ENCODE measurements around the gene FBXL17.

The FBXL17 gene

DNA sequence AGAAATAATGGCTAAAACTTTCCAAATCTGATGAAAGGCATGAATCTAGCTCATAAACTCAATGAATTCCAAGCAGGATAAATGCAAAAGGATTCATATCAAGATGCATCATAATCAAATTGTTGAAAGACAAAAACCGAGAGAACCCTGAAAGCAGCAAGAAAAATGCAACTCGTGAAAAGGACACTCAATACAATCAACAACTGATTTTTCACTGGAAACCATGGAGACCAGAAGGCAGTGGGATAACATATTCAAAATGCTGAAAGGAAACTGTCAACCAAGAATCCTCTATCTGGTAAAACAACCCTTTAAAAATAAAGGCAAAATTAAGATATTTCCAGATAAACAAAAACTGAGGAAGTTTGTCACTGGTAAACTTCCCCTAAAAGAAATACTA, 9.5 kb downstream of the FBXL17 start:
- no peak for DNase-seq

DNA sequence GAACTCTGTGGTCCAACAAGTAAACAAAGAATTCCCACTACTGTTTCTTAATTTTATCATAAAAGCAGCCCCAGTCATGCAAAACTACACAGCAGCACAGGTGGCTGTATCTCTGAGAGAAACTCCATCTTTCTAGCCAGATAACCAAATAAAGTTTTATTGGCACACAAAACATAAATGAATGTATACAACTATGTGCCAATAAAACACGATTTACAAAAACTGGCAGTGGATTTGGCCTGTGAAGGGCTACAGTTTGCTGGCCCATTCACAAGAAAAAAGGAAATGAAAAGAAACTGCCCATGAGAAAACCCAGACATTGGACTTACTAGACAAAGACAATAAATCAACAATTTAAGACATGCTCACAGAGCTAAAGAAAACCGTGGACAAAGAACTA, 10.6 kb downstream of the FBXL17 start:
- no peak for DNase-seq

DNA sequence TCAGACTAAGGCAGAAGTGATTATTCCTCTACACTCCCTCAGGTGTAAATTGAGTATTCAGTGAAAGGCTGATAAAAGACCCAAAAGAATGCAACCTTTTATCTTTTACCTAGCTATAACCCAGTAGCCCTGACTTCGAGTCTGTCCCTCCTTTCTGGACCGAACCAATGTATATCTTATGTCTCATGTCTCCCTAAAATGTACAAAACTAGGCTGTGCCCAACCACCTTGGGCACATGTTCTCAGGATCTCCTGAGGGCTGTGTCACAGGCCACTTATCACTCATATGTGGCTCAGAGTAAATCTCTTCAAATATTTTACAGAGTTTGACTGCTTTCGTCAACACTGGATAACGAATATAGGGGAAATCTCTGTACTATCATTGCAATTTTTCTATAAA, 12.7 kb downstream of the FBXL17 start:
- no peak for DNase-seq

DNA sequence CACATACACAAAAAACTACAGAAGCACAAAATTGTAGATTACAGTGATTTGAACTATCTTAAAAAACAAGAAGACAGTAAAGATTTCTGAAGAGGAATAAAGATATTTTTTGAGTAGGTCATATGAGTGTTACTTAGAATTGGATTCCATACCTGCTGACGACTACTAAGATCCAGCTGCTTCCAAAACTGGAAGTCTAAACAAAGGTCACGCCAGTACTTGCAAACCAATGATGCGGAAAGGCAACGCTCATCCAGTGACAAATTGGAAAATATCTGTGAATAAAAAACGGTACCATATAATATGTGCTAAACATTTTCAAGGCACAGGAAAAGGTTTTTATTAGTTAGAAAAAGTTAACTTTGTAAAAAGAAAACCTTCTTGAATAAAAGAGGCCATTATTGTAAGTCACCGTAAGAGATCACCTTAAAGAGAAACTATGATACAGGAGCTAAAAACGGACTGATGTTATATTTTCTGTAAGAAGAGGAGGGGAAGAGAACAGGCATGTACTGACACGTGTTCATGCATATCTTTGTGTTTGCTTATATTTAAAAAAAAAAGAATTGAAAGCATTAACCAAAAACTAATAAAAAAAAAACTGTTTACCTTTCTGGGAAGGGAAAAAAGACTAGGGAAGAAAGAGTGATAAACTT, 14.1 kb downstream of the FBXL17 start:
- no peak for DNase-seq

DNA sequence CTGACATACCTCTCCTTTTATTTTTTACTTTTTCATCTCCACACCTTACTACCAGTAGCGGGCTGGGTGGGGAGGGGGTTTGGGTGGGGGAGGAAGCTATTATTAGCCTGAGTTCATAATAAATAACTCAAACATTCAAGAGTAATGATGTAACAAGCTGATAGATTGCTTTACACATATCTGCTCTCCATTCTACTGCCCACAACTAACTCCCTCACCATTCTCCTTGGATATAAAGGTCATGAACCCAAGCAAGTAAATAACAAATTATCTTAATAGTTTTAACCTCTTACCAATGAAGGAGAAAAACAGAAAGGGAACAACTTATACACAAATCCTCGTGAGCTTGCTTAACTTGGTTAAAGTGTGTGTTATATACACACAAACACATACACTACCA, 15.4 kb downstream of the FBXL17 start:
- DNase-seq: no peak

DNA sequence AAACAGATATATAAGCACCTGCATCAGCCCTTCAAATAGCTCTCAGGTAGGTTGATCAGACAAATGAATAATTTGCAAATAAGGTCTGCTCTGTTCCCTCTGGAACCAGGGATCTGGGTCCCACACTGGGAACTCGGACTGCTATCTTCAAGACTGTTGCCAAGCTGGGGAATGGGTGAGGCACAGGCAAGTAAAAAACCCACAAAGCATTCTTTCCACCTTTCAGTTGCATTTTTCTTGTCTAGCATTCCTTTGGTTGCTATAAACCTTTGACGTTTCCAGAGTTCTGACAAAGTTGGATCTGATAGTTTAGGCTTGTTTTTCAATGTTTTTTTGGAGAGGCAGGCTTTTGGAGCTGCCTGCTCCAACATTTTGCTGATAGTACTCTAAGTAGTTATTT, 20.1 kb downstream of the FBXL17 start:
- no peak for DNase-seq

DNA sequence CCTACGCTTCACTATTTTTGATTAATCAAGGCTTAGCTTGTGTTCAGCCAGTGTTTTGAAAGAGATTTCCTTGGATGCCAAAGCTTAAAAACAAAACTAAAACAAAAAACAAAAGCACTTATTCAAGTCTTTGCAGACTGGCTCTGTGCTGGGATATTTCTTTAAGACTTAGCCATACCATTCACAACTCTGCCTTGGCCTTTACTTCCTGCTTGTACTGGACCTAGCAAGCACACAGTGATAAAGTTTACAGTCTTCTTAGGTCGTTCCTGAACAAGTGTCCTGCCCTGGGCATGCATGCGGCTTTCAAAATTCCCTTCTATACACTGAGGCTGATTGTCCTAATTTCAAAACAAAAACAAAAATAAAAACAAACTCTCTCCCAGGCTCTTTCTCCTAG, 20.7 kb downstream of the FBXL17 start:
- DNase-seq: no peak

DNA sequence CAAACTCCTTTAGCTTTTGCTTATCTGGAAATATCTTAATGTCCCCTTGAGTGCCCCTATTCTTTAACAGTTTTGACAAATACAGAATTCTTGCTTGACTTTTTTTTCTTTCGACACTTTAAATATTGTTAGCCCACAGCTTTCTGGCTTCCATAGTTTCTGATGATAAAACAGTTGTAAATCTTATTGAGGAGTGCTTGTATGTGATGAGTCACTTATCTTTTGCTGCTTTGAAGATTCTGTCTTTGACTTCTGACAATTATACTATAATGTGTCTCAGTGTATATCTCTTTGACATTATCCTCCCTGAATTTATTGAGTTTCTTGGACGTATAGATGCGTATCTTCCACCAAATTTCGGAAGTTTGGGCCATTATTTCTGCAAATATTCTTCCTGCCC, 21.6 kb downstream of the FBXL17 start:
- DNase-seq: no peak

DNA sequence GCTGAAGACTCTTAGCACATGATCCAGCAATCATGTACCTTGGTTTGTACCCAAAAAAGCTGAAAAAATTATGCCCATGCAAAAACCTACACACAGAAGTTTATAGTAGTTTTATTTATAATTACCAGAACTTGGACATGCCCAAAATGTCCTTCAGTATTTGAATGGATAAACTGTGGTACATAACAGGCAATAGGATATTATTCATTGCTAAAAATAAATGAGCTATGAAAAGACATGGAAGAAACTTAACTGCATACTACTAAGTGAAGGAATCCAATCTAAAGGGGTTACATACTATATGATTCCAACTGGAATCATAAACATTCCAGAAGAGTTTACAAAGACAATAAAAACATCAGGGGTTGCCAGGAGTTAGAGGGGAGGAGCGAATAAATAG, 25.6 kb downstream of the FBXL17 start:
- no peak for DNase-seq

DNA sequence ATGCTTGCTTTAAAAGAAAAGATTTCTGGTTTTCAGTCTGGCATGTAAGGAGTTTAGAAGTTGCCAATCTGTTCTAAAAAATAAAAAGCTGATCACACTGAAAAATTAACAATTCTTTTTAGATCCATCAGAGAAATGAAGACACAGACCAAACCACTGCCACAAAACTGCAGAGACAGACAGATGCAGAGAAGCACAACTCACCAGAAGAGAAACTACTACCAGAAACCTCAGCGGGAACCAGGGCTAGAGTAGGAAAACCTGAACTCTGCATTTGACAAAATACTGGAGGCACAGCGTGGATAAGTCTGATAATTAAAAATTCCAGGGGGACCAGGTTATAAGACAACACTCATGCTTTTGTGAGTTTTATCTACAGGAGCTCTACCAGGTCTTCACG, 28.8 kb downstream of the FBXL17 start:
- no peak for DNase-seq

DNA sequence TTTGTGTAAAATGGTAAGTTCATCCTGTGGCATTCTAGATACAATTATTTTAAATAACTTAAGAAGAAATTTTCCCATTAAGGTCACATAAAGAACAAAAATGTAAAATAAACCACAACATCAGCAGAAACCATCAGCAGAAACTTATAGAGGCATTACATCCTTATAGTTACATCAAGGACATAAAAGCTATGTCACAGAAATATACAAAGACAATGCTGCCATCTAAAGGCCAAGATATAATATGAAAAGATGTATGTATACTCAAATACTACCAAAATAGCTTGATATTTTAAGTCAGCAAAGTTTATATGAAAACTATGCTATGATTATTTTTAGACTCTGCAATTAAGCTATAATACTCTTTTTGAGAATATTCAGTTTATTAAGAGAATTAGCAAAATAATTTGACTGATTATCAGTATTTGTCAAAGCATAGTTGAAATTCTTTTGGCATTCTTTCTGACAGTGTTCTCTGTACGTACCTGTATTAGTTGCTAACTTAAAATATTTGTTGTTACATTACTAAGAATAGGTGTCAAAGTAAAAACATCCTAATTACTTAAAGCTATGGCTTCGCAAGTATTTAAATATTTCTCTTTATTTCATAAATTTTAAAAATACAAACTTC, 36.2 kb downstream of the FBXL17 start:
- no peak for DNase-seq

DNA sequence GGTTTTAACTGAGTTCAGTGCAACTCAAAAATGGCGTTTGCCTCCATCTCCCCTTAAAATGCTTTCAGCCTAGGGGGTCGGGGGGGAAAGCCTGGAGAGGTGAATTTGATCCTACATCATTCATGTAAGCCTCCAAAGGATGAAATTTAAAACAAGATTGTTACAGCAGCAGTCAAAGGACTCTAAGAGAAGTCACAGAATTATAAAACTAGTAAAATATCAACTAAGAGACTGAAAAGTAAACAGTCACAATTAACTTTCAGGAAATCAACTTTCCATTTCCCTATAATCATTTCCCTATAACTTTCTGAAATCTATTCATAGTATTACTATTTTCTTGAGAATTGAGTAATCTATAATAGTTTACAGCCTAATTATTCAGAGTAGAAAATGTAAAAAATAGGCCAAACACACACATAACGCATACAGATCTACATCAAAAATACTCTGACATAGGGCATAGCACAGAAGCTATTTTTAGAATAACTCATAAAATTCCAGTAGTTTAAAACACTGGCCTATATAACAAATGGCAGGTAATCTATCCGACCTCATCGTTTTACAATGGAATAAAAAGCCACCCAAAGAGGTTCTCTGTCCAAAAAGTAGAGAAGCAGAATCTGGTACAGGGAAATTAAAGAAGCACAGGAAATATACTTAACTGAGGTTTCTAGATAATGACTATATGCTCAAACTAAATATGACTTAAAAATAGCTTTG, 37.6 kb downstream of the FBXL17 start:
- no peak for DNase-seq

DNA sequence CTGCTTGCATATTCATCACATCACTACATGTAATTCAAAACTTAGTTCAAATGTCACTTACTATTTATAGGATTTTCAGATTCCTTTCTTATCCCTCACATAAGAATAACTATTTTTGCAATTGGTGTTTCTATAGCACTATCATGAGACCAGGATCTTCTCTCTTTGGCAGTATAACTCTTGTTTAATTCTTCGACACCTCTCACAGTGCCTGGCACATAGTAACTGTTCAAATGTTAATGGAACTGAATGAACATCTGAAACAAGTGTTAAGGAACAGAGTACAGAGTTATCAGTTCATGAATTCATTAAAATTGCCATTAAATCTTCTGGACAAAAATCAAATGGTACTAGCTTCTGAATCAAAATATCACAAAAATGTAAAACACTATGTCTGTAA, 40.0 kb downstream of the FBXL17 start:
- DNase-seq: no peak

DNA sequence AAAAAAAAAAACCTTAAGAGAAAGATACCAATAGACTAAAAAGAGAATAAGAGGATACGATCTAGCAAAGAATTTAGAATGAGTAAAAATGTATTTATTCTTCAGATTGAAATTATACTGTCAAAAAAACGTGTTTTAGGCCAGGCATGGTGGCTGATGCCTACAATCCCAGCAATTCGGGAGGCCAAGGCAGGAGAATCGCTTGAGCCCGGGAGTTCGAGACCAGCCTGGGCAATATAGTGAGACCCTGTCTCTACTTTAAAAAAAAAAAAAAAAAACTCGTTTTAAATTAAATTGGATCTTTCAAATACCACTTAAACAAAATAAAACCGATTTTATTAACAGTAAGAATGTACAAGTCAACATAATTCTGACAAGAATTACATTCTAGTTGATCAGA, 41.8 kb downstream of the FBXL17 start:
- no peak for DNase-seq

DNA sequence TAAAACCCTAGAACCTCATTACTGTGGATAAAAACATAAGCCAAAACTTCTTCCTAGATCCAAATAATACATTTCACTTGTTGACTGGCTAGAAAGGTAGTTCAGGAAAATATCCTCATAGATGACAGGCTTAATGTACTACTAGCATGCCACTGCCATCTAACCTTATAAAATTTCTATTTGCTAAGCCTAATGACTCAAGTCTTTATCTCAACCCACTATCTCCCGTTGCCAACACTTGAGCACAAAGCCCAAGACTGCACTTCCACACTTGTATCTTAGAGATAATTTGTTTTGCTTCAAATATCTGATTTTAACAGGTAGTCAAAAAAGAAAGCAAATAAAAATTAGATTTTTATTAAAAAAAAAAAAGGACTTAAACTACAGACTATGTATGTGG, 42.7 kb downstream of the FBXL17 start:
- no peak for DNase-seq

DNA sequence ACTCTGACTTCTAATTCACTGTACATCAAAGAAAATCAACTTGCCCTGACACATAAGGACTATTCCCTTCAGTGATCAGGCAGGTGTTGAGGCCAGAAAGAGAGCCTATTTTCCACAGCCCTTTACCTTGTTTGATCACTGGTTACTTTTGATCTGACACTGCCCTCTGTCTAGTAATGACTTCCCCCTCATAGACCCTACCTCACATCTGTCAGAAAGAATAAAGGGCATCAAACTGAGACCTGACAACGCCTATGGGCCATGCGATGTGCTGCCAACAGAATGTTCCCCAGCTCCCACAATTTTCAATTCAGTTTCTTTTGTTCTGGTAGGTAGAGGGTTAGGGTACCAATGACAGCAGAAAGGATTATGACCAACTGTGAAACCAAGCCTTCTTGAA, 47.7 kb downstream of the FBXL17 start:
- no peak for DNase-seq

DNA sequence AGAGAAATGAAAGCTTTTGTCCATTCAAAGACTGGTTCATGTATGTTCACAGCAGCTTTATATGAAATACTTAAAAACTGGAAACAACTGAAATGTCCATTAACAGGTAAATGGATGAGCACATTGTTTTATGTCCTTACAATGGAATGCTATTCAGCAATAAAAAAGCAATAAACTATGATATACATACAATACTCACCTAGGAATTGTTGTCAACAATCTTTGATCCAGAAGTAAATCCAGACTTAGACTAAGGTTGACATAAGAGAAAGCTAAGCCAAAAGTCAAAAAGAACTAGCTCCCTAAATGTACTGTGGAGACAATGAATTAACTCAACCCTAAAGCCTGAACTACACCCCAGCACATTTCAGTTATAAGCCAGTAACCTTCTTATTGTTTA, 54.9 kb downstream of the FBXL17 start:
- DNase-seq: no peak

DNA sequence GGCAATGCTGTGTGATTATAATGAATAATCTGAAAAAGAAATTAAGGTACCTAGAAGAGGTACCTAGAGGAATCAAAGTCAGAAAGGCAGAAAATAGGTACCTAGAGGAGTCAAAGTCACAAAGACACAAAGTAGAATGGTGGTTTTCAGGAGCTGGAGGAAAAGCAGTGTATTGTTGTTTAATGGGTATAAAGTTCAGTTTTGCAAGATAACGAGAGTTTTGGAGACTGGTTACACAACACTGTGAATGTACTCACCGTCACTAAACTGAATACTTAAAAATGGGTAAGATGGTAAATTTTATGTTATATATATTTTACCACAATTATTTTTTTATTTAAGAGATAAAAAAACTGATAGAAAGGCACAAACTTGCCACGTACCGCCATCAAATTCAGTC, 57.0 kb downstream of the FBXL17 start:
- DNase-seq: no peak

DNA sequence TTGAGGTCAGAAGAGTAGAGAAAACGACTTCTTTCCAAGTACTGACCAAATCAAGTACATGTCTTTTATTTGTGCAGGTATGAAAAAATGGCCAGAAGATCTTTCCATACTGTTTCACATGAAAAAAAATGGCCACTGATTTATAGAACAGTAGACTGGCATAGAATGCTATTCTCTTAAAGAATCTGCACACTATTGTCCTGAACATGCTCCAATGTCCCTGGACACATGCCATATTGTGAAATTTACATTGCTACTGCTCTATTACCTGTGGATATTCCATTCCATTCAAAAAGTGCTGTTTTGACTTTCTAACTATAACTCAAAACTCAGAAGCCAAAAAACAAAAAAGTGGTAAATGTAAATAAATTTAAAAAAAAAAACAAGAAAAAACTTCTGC, 60.6 kb downstream of the FBXL17 start:
- DNase-seq: no peak

DNA sequence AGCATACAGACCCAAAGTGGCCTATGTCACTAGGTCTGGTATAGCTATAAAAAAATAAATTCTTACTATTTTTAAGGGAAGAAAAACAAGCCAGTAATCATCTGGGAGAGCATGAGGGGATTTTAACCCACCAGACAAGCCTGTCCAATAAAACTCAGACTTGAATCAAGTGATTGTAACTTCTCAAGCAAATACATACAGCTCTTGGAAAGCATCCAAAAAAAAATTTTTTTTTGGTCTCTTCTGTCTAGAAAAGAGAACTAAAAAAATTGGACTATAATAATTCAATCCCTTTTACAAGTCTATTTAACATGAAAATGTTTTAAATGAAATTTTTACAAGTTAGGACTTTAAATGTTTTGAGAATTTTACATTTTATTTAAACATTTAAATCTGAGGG, 61.7 kb downstream of the FBXL17 start:
- no peak for DNase-seq

DNA sequence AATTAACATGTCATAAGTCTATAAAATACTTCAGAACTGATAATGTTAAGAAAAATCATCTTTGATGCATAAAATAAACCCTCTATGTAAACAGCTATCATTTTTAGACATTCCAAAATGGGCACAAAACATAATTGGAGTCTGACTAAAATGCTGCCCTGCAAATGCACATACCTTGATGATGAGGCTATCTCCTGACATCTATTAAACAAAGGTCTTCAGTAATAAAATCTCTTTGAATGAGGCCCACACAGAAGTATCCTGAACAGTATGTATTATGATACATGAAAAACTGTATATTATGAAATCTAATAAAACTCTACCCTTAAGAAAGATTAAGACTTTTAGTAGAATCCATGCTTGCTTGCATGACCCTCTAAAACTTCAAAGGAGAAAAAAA, 66.1 kb downstream of the FBXL17 start:
- DNase-seq: no peak

DNA sequence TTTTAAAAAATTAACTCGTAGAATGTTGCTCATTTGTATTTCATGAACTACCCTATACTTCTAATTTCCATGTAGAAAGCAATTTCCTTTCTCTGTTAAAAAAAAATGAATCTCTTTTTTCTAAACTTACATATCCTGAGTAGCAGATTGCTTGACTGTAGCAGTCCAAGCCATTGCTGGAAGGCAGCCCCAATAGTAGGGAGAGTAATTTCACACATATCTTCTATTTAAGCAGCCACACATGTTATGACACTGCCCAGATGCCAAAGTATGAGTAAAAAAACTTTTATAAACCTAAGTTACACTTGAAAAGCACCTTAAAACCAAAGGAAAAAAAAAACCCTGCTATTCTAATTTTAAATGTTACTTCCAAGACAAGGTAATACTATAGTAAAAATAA, 69.6 kb downstream of the FBXL17 start:
- no peak for DNase-seq

DNA sequence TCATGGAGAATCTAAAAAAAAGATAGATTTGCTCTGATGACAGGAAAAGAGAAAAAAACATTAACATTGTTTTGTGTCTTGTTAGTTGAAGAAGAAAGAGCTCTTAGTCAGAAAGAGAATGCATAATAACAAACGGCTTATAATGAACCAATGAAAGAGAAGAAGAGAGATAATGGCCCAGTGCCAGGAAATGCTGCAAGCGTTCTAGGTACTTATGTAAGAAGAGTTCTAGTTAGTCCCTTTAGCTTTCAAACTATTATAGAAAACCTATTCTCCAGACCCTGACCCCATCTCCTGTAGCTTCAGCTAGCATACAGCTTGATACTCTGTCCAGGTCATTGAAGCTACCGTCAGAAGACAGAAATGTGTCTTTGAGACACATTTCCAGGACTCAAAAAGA, 70.2 kb downstream of the FBXL17 start:
- no peak for DNase-seq

DNA sequence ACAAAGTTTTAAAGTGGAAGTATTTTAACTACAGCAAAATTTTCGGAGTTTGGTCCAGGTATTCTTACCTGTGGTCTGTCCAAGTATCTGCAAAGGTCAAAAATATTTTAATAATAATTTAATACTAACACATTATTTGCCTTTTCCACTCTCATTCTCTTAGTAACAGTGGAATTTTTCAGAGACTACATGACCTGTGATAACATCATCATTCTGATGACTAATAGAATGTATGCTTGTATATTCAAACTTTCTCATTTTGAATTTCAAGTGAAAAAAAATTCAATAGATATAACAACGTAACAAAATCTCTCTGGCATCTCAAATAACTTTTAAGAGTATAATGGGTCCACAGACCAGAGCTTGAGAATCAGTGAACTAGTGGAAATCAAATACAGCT, 78.3 kb downstream of the FBXL17 start:
- no peak for DNase-seq

DNA sequence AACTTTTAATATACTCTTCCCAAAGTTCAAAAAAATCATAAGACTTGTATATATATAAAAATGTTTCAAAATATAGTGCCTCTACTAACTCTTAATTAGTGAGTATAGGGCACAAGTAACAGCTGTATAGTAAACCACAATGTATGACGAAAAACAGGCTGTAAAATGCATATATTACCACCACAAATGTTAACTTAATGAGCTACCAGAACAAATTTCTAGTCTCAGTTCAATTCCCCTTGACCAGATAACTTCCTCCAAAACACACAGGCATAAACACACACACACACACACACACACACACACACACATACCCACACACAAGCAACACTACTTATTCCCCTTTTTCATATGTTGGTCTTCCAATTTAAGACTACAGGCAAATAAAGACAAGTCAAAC, 78.8 kb downstream of the FBXL17 start:
- DNase-seq: no peak

Data from activated CD4-positive, alpha-beta T cell treated with anti-CD3 and anti-CD28 coated beads for 4 hours (primary cell).